Measurements from ENCODE around the gene INAFM2.

INAFM2 gene

DNA sequence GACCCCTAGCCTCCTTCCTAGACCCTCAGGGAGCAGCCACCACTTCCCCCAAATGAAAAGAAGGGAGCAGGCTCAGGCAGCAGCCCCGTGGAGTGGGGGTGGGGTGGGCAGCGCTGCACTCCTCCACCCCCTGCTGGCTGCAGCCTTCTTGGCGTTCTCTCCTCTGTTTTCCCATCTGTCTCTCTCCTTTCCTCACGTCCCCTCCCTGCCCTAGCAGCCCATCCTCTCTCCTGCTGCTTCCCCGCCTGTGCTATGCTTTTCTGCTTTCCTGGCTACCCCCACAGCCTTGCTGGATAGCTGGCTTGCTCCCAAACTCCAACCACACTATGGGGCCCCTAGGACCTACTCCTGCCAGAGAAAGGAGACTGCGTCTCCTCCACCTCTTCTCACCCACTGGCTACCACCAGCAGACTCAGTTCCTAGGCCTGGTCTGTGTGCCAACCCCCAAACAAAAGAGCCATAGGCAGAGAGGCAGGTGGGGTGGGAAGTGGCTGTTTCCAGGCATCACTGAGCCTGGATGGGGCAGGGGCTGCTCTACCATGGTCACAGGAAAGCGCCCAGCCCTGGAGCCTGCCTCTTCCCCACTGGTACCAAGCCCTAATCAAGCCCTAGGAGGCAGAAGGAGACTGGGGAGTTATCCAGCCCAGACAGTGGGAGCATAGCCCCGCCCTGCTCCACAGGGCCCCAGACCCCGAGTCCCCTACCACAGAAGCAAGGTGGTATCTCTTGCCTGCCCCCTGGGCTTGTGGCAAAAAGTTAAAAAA lies 31.1 kb downstream of the INAFM2 start:
- Histone ChIP-seq H3K4me3 (ENCODE audit: low read depth in 1 of 2, low read length in 1 of 2) (no peak overlapping the region), H3K27me3 (peaks cover 11% of the 10 kb centered on the region), H3K36me3 (no peaks in the 10 kb centered on the region), H3K27ac (no peak overlapping the region), H3K4me1 (ENCODE audit: control insufficient read depth in 1 of 2, insufficient read depth in 1 of 2, low read depth in 1 of 2, low read length in 1 of 2) (peaks cover 13 to 18% of the 10 kb centered on the region in 2 experiments), H3K9me3 (no peaks in the 10 kb centered on the region)
- TF ChIP-seq, protein P1, sequence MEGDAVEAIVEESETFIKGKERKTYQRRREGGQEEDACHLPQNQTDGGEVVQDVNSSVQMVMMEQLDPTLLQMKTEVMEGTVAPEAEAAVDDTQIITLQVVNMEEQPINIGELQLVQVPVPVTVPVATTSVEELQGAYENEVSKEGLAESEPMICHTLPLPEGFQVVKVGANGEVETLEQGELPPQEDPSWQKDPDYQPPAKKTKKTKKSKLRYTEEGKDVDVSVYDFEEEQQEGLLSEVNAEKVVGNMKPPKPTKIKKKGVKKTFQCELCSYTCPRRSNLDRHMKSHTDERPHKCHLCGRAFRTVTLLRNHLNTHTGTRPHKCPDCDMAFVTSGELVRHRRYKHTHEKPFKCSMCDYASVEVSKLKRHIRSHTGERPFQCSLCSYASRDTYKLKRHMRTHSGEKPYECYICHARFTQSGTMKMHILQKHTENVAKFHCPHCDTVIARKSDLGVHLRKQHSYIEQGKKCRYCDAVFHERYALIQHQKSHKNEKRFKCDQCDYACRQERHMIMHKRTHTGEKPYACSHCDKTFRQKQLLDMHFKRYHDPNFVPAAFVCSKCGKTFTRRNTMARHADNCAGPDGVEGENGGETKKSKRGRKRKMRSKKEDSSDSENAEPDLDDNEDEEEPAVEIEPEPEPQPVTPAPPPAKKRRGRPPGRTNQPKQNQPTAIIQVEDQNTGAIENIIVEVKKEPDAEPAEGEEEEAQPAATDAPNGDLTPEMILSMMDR (IDR thresholded peaks at IDR 0.05) = no peak

DNA sequence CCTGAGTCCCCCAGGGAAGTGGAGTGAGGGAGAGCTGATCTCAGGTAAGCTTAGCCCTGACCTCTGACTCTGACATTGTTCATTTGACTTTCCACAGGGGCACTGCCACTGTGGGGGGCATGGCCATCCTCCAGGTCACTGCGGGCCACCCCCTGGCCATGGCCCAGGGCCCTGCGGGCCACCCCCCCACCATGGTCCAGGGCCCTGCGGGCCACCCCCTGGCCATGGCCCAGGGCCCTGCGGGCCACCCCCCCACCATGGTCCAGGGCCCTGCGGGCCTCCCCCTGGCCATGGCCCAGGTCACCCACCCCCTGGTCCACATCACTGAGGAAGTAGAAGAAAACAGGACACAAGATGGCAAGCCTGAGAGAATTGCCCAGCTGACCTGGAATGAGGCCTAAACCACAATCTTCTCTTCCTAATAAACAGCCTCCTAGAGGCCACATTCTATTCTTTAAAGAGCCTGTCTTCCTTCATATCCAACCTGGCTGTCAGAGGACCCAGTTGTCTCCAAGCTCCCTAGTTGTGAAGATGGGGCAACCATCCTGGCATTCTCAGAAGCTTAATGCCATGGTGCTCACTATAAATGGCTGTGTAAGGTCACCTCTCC lies 32.6 kb downstream of the INAFM2 start:
- Histone ChIP-seq H3K36me3 (peaks cover 3% of the 10 kb centered on the region), H3K27me3 (peaks cover 11% of the 10 kb centered on the region), H3K9me3 (no peaks in the 10 kb centered on the region), H3K4me1 (ENCODE audit: control insufficient read depth in 1 of 2, insufficient read depth in 1 of 2, low read depth in 1 of 2, low read length in 1 of 2) (peaks cover 13 to 18% of the 10 kb centered on the region in 2 experiments), H3K4me3 (ENCODE audit: low read depth in 1 of 2, low read length in 1 of 2) (no peak overlapping the region), H3K27ac (no peak overlapping the region)
- TF ChIP-seq, protein P1 (IDR thresholded peaks at IDR 0.05) = no peak

DNA sequence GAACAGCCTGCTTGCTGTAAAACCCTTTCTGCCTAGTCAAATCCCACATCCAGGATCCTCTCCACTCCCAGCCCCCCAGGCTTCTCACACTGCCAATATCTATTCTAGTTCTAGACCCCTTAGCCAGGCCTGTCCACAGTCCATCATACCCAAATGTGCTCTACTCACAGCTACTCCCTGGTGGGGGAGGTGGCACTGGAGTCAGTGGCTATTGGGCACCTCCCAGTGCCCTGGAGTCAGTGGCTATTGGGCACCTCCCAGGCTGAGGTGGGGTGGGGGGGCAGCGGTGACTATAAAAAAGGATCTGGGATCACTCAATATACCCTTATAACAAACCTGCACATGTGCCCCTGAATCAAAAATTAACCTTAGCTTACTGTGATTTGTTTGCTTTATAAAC lies 33.8 kb downstream of the INAFM2 start:
- Histone ChIP-seq H3K27me3 (peaks cover 11% of the 10 kb centered on the region), H3K36me3 (peaks cover 7% of the 10 kb centered on the region), H3K27ac (no peak overlapping the region), H3K4me3 (ENCODE audit: low read depth in 1 of 2, low read length in 1 of 2) (peak overlapping the region in 1 of 2 experiments; percentile 78), H3K9me3 (no peaks in the 10 kb centered on the region), H3K4me1 (ENCODE audit: control insufficient read depth in 1 of 2, insufficient read depth in 1 of 2, low read depth in 1 of 2, low read length in 1 of 2) (peaks cover 13 to 18% of the 10 kb centered on the region in 2 experiments)
- TF ChIP-seq, protein P1 (IDR thresholded peaks at IDR 0.05) = no peak

DNA sequence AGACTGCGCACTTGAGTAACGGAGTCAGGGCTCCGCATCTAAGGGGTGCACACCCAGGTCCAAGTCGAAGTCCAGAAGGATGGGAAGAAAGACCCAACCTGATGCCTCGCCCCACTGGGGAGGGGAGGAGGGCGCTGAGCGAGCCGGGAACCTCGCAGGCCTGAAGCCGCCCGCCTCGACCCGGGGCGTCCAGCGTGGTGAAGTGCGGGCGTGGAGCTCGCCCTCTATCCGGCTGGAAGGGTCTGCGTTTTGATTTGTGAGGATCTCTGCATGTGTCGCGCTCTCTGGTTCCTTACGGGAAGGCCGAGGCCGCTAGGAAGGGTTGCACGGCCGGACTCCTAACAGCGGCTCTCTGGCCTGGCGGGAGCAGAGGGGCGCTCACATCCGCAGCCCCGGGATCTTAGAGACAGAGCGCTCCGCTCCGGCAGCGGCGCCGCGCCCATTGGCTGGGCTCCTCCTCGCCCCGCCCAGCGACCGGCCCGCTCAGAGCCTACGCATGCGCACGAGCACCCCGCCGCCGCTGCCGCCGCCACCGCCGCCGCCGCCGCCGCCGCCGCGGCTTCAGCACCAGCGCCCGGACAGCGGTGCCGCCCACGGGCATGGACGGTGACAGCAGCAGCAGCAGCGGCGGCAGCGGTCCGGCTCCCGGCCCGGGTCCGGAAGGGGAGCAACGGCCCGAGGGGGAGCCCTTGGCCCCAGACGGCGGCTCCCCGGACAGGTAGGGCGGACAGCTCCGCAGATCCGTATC lies 34.4 kb downstream of the INAFM2 start, which contains the start of gene DISP2:
DISP2 (plus strand) TSS at position 497 of the 748 bp plus-strand sequence; CDS start at position 600, 103 bp downstream.
- Histone ChIP-seq H3K36me3 (peaks cover 13% of the 10 kb centered on the region), H3K4me3 (ENCODE audit: low read depth in 1 of 2, low read length in 1 of 2) (peak within 1 kb of the TSS; percentile 64 to 78), H3K27ac (no peak within 1 kb of the TSS), H3K9me3 (no peaks in the 10 kb centered on the region), H3K27me3 (peaks cover 11% of the 10 kb centered on the region), H3K4me1 (ENCODE audit: control insufficient read depth in 1 of 2, insufficient read depth in 1 of 2, low read depth in 1 of 2, low read length in 1 of 2) (peaks cover 13 to 18% of the 10 kb centered on the region in 2 experiments)
- TF ChIP-seq, protein P1 (IDR thresholded peaks at IDR 0.05) = peak; percentile 30

DNA sequence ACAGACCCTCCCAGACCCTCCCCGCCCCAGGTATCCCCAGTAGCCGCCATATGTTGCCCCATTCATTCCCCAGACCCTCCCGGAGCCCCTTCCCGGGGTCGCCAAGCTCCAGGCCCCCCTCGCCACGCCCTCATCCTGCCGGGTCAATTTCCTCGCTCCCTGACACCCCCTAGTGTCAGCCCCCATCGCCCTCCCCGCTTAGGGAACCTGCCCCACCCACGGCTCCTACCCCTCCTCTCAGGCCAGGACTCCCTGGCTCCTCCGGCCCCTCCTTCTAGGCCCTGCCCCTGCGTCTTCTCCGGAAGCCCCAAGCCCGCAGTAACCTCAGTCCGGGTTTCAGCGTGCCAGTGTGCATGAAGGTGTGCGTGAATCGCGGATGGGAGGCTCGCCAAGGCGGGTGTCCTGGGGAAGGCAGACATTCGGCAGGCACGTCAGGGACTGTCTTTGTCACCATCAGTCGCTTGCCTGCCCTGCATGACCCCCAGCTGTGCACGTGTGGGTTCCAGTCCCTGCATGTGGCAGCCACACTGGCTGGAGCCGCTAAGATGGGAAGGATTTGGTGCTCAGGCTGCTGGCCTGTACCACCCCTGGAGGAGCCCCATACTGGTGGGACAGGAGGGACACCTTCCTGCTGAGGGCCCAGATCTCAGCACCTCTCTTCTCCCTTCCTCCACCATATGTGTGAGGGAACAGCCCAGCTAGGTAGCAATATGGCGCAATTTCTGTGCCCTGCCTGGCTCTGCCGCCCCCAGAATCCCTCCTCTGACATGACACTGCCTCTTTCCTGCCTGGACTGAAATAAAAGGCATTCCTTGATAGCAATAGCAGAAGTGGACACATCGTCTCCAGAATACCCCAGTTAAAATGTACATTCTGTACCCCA lies 35.2 kb downstream of the INAFM2 start:
- Histone ChIP-seq H3K9me3 (no peaks in the 10 kb centered on the region), H3K27ac (no peak overlapping the region), H3K4me3 (ENCODE audit: low read depth in 1 of 2, low read length in 1 of 2) (peak overlapping the region; percentile 64 to 78), H3K27me3 (peaks cover 11% of the 10 kb centered on the region), H3K36me3 (peaks cover 13% of the 10 kb centered on the region), H3K4me1 (ENCODE audit: control insufficient read depth in 1 of 2, insufficient read depth in 1 of 2, low read depth in 1 of 2, low read length in 1 of 2) (peaks cover 13 to 18% of the 10 kb centered on the region in 2 experiments)
- TF ChIP-seq, protein P1 (IDR thresholded peaks at IDR 0.05) = no peak

All from neutrophil (primary cell).